Measurements from ENCODE around the gene CASZ1. TPM values are rescaled to one million over a fixed set of nuclear protein-coding genes. Genes with fewer than 3 reads are reported as not detected.

CASZ1 gene
- polyA plus RNA-seq, 3 donors: 0.30 to 3.7 (median 0.50) TPM

- TF ChIP-seq CTCF (IDR thresholded peaks at IDR 0.05): no peak
- Histone ChIP-seq H3K9ac (ENCODE audit: insufficient read depth, low read length, poor library complexity, severe bottlenecking) (no peak overlapping the region), H3K36me3 (replicated peaks in 1 of 2; ENCODE audit: control insufficient read depth in 1 of 2, insufficient read depth in 2 of 2, low read length in 2 of 2) (no peaks in the 10 kb centered on the region), H3K9me3 (replicated peaks in 1 of 2; ENCODE audit: control insufficient read depth in 1 of 2, insufficient read depth in 1 of 2, low read length in 2 of 2) (no peaks in the 10 kb centered on the region), H4K20me1 (ENCODE audit: insufficient read depth, low read length) (no peaks in the 10 kb centered on the region), H3K79me2 (ENCODE audit: insufficient read depth, low read length) (no peaks in the 10 kb centered on the region), H3K27me3 (ENCODE audit: control insufficient read depth in 2 of 2, insufficient read depth in 2 of 2, low read length in 2 of 2) (no peaks in the 10 kb centered on the region), H3K4me2 (replicated peaks; ENCODE audit: extremely low read depth, low read length, poor library complexity, severe bottlenecking) (no peak overlapping the region), H3K4me1 (ENCODE audit: control insufficient read depth in 1 of 2, insufficient read depth in 2 of 2, low read length in 2 of 2) (no peaks in the 10 kb centered on the region), H3K27ac (ENCODE audit: low read depth in 1 of 2, low read length in 2 of 2) (no peak overlapping the region), H3K4me3 (replicated peaks in 1 of 3; ENCODE audit: low read depth in 2 of 3, low read length in 3 of 3) (no peak overlapping the region), H2AFZ (ENCODE audit: insufficient read depth, low read depth, low read length, poor library complexity, severe bottlenecking) (no peak overlapping the region)
- intact Hi-C loops (cut with micrococcal nuclease): no loop called here
- Mint-ChIP-seq H3K4me3 (no peak overlapping the region), H3K27me3 (ENCODE audit: low read depth in 3 of 3) (peaks cover 0 to 10% (median 4%) of the 10 kb centered on the region in 3 donors), H3K9me3 (no peaks in the 10 kb centered on the region), H3K4me1 (no peaks in the 10 kb centered on the region), H3K27ac (peak overlapping the region in 2 of 7 donors; percentile 4 to 26), H3K36me3 (no peaks in the 10 kb centered on the region)
- no peak for DNase-seq
- WGBS (ENCODE audit: insufficient coverage): 93% methylated on average over 7 of the region's 8 CpGs
Observed at GRCh38 chr1:10771789-10772188, 24.7 kb downstream of the CASZ1 start.

DNA sequence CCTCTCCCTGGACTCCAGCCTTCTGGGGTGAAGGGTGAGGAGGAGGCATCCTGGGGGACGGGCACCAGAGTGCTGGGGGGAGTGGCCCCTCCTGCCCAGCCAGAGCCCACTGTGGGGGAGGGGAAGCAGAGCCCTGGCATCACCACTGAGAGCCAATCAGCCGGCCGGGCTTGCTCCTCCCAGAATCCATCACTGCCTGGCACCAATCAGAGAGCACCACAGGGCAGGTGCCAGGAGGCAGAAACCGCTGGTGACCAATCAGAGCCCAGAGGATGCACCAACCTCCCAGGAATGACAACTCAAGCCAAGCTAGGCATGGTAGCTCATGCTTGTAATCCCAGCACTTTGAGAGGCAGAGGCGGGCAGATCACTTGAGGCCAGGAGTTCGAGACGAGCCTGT lies 27.9 kb downstream of the CASZ1 start:
- intact Hi-C loops (cut with micrococcal nuclease): no loop called here
- Histone ChIP-seq H3K9me3 (replicated peaks in 1 of 2; ENCODE audit: control insufficient read depth in 1 of 2, insufficient read depth in 1 of 2, low read length in 2 of 2) (no peaks in the 10 kb centered on the region), H3K9ac (ENCODE audit: insufficient read depth, low read length, poor library complexity, severe bottlenecking) (no peak overlapping the region), H3K4me2 (replicated peaks; ENCODE audit: extremely low read depth, low read length, poor library complexity, severe bottlenecking) (no peak overlapping the region), H2AFZ (ENCODE audit: insufficient read depth, low read depth, low read length, poor library complexity, severe bottlenecking) (no peak overlapping the region), H4K20me1 (ENCODE audit: insufficient read depth, low read length) (no peaks in the 10 kb centered on the region), H3K79me2 (ENCODE audit: insufficient read depth, low read length) (no peaks in the 10 kb centered on the region), H3K27me3 (ENCODE audit: control insufficient read depth in 2 of 2, insufficient read depth in 2 of 2, low read length in 2 of 2) (no peaks in the 10 kb centered on the region), H3K36me3 (replicated peaks in 1 of 2; ENCODE audit: control insufficient read depth in 1 of 2, insufficient read depth in 2 of 2, low read length in 2 of 2) (no peaks in the 10 kb centered on the region), H3K4me1 (ENCODE audit: control insufficient read depth in 1 of 2, insufficient read depth in 2 of 2, low read length in 2 of 2) (no peaks in the 10 kb centered on the region), H3K27ac (ENCODE audit: low read depth in 1 of 2, low read length in 2 of 2) (no peak overlapping the region), H3K4me3 (replicated peaks in 1 of 3; ENCODE audit: low read depth in 2 of 3, low read length in 3 of 3) (no peak overlapping the region)
- TF ChIP-seq CTCF (IDR thresholded peaks at IDR 0.05): no peak
- WGBS (ENCODE audit: insufficient coverage): 97% methylated on average over 6 of the region's 7 CpGs
- Mint-ChIP-seq H3K4me1 (no peaks in the 10 kb centered on the region), H3K27me3 (ENCODE audit: low read depth in 3 of 3) (peaks cover 0 to 11% (median 3%) of the 10 kb centered on the region in 3 donors), H3K4me3 (no peak overlapping the region), H3K36me3 (no peaks in the 10 kb centered on the region), H3K27ac (no peak overlapping the region), H3K9me3 (no peaks in the 10 kb centered on the region)
- no peak for DNase-seq

All from CD14-positive monocyte (primary cell).